Kidney glomerular epithelial cell (primary cell): ENCODE measurements around the gene PHACTR1.
A peak's percentile ranks its signal among the peaks of the same experiment; 100 is the strongest.
"Not testable (repeated sequence)": the region's sequence is repeated elsewhere in the genome, so short reads cannot be mapped to it uniquely, and the experiment has no call there.

ENCODE experiments used
- DNase-seq: peaks from one replicate; lab custom pipeline; 2025; lab: John Stamatoyannopoulos, UW

PHACTR1 gene

DNA sequence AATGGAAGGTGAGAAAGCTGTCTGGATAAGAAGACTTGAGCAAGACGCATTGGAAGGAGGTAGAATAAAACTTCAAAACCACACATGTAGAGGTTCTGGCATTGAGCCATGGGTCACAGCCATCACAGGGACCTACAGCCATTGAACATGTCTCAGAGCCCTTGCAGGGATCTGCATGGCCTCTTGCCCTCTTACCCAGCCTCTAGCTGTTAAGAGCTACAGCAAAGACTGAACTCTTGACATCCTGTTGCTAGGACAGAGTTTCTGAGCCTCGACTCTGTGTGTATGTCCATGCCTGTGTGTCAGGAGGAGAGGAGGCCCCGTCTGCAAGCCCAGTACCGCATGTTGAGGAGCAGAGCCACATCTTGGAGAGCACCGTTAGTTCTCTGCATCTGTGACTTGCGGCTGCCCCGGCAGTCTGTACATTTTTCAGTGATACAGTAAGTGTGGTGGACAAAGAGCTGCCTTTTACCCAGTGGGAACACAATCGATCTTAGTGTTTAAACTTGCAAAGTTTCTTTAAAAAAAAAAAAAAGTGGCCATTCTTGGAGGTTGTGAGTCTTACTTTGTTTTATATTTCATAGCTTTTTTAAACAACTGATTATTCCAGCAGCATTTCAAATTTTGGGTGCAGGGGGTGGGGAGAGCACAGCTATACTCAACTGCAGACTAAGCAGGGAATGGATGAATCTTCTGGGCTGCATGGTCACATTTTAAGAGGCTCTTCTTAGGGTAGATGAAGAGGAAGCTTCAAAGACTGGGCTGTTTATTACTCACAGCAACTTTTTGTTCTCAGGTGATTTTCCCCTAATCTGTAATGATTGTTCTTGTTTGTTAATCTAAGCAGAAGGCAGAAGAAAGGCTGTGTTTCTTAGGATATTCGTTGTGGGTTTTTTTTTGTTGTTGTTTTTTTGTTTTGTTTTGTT lies 523.2 kb downstream of the PHACTR1 start:
- no peak for DNase-seq

- DNase-seq, result no peak
Observed at GRCh38 chr6:13241364-13241763, 524.8 kb downstream of the PHACTR1 start.

DNA sequence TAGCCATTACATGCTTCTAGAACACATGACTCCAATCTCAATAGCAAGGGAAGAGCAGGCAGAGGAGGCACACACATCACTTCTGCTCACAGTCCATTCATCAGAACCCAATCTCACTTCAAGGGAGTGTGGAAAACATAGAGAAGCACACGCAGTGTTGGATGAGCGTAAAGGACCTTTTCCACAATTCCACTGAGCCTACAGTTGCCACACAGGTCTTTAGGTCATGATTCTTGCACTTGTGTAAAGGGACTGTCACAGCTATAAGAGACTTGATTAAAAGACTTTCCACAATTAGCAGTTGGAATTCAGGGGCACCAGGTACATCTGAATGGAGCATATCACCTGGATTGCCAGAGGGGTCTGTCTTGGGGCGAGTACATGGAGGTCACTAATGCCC lies 525.6 kb downstream of the PHACTR1 start:
- DNase-seq, result no peak

GRCh38 chr6:13242590-13242989 lies 526.0 kb downstream of the PHACTR1 start:
- DNase-seq, result no peak

GRCh38 chr6:13243033-13243432 lies 526.5 kb downstream of the PHACTR1 start:
- no peak for DNase-seq

- not testable (repeated sequence) for DNase-seq
Observed at GRCh38 chr6:13243745-13244144, 527.2 kb downstream of the PHACTR1 start.

GRCh38 chr6:13247627-13248026 lies 531.1 kb downstream of the PHACTR1 start:
- no peak for DNase-seq

- DNase-seq, result no peak
Observed at GRCh38 chr6:13248053-13248452, 531.5 kb downstream of the PHACTR1 start.

DNA sequence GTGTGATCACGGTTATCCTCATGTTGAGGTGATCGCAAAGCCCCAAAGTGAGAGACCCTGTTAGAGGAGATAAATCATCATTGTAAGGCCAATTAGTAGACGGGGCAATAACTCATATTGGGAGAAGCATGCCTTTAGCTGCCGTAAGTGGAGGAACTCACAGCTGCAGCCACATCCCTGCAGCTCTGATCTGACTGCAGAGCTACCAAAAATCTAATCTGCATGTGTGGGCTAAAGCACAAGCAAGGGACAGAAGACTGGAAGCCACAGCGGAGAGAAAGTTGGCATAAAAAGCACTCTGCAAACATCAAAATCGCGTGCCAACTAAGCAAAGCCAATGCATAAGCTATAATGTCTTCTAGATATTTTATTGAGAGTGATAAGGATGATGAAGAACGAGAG lies 532.0 kb downstream of the PHACTR1 start:
- no peak for DNase-seq

GRCh38 chr6:13248994-13249393 lies 532.4 kb downstream of the PHACTR1 start:
- DNase-seq, result no peak

GRCh38 chr6:13249817-13250216 lies 533.2 kb downstream of the PHACTR1 start:
- DNase-seq, result no peak

DNA sequence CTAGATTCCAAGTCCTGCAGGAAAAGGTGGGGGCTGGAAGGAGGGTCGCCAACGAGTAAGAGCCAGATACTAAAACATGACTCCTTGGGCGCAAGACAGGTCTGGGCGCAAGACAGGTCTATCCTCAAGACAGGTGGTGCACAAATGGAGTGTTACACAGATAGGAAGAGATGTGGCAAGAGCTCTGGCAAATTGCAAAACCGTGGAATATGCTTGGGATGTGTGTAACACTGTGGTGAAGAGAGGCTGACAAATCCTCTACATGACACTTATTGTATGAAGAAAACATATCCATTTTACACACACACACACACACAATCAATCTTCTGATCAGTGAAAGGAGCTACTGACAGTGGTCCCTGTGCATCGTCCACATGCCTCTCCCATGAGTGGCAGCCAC lies 534.1 kb downstream of the PHACTR1 start:
- DNase-seq, result no peak

GRCh38 chr6:13251242-13251641 lies 534.7 kb downstream of the PHACTR1 start:
- DNase-seq, result no peak

DNA sequence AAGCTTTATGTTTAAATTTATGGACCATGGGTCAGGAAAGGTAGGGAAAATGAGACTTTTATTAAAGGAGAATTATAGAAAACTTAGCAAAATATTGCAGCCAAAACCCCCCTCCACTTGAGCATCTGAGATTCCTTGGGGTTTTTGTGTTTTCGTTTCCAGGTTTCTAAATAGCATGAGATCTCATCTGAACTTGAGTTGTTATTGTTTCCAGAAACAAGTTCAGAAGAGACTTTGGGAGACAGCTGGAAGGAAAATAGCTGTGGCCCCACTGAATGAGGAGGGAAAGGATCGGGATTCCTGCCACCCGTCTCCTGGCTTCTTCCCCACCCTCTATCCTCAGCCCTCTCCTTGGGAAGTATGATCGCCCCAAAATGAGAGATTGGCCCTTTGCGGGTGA lies 536.2 kb downstream of the PHACTR1 start:
- no peak for DNase-seq

GRCh38 chr6:13253272-13253671 lies 536.7 kb downstream of the PHACTR1 start:
- no peak for DNase-seq

- no peak for DNase-seq
Observed at GRCh38 chr6:13256266-13257001, 539.9 kb downstream of the PHACTR1 start.

DNA sequence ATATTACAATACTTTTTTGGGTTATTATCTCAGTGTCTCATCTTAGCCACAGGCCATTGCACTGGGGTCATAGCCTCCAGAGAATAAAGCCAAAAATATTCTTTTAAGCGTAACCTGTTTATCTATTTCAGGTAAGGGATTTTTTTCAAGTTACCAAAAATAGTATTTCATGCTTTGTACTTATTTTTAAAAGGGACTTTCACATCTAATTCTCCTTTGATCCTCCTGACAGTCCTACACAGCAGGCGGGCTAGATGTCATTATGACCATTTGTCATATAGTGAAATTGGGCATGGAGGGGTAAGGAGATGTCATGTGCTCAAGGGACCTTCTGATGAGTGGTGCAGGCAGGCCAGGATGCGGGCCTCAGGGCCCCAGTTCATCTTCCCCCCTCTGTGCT lies 542.8 kb downstream of the PHACTR1 start:
- DNase-seq, result no peak

GRCh38 chr6:13260101-13260598 lies 543.6 kb downstream of the PHACTR1 start:
- DNase-seq, result no peak

DNA sequence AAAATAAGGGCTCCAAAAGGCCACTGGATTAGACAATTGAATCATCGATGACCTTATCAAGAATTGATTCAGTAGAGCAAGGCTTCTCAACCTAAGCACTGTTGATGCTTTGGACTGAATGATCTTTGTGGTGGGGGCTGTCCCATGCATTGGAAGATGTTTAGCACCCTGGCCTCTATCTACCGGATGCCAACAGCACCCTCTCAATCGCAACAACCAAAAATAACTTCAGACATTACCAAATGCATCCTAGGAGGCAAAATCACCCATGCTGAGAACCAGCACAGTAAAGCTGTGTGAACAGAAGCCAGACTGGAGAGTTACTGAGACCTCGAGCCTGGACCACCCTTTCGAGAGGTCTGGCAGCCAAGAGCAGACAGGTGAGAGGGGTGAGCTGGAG lies 544.3 kb downstream of the PHACTR1 start:
- no peak for DNase-seq

DNA sequence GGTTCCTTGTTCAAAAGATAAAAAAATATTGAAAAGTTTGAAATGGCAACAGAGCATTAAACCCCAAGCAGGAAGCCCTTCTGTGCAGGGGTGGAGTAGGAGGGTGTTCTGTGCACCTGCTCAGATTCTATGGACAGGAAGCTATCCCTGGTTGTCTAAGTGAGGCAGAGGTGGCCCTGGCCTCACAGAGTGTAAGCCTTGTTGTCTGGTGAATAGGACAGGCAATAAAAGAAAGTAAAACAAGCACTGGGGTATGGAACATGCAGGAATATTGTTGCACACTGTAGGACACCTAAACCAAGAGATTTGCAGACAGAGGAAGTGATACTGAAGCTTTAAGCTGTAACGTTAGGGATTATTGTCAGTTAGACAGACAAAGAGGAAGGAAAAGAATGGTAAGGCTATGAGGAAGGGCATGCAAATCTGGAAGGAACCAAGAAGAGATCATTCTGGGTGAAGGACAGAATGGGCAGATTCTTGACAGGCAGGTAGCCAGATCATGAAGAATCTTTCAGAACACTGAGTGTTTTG lies 545.0 kb downstream of the PHACTR1 start:
- DNase-seq, result no peak

DNA sequence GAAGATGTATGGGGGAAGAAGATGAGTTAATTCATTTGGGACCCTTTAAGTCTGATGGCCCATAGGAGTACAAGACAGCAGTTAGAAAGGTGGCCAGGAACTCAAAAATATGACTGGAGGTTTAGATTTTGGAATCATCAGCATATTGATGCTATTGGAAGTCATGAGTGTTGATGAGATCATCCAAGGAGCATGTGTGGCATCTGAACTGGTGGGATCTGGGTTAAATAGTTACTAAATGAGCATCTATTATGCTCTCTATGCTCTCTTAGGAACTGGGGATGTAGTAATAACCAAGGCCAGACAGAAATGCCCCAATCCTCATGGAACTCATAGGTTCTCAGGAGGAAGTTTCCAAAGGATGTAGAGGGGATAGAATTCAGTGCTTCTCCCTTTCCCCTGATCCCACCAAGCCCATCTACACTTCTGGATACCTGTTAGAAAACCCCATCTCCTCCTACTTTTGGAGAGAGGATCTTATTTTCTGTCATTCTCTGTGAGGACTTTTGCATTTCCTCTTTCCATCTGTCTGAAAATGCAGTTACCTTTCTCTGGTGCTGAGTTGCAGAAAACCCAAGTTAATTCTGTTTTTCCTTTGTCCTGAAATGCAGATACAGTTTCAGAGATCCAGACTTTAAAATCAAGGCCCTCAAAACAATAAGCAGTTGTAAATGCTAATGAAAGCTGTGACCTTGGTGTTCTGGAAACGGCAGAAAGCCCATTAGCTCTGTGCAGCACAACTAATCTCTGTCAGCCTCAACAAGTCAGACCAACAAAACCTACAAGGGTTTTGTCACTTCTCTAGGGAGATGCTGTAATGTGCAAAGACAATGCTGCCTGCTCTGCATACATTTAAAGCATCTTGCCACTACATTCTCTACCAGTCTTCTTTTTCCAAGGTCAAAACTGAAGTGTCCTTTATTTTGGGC lies 546.0 kb downstream of the PHACTR1 start:
- DNase-seq, result peak; percentile 15

GRCh38 chr6:13263669-13264068 lies 547.1 kb downstream of the PHACTR1 start:
- no peak for DNase-seq
